MM.1S (cell line): ENCODE data around the gene MACROD2.

Source experiments
- EZH2phosphoT487 ChIP-seq: fragments of 300-600 bp; sonication (generic); IDR thresholded peaks from 2 replicates; pipeline ENCODE4 v1.6.1; 2018; ENCODE audit warnings: antibody characterized with exemption, low read length
- TF ChIP-seq, protein P1 (sequence below): fragments of 300-600 bp; sonication (generic); IDR thresholded peaks from 2 replicates; pipeline ENCODE4 v1.5.1; 2016; ENCODE audit warnings: antibody characterized with exemption, low read length, mixed read lengths

DNA sequence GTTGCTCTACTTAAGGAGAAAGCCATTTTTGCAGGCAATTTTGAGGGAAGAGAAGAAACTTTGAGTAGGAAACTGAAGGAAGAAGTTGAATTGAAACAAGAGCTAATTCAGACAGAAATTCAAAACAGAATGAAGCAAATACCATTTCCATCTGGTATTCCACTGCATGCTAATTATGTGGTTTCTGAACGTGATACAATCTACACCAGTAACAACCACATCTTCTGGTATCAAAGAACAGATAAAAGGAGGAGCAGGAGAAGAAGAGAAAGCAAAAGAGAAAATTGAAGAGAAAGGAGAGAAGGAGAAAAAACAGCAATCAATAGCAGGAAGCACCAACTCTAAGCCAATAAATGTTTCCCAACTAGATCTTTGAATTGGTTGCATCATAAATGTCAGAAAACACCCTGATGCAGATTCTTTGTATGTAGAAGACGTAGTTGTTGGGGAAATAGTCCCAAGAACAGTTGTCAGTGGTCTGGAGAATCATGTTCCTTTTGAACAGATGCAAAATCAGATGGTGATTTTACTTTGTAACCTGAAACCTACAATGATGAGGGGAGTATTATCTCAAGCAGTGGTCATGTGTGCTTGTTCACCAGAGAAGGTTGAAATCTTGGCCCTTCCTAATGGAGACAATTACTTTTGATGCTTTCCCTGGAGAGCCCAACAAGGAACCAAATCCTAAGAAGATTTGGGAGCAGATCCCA, 132.4 kb downstream of the MACROD2 start:
- TF ChIP-seq EZH2phosphoT487: no peak
- TF ChIP-seq, protein P1, sequence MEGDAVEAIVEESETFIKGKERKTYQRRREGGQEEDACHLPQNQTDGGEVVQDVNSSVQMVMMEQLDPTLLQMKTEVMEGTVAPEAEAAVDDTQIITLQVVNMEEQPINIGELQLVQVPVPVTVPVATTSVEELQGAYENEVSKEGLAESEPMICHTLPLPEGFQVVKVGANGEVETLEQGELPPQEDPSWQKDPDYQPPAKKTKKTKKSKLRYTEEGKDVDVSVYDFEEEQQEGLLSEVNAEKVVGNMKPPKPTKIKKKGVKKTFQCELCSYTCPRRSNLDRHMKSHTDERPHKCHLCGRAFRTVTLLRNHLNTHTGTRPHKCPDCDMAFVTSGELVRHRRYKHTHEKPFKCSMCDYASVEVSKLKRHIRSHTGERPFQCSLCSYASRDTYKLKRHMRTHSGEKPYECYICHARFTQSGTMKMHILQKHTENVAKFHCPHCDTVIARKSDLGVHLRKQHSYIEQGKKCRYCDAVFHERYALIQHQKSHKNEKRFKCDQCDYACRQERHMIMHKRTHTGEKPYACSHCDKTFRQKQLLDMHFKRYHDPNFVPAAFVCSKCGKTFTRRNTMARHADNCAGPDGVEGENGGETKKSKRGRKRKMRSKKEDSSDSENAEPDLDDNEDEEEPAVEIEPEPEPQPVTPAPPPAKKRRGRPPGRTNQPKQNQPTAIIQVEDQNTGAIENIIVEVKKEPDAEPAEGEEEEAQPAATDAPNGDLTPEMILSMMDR: no peak
